Occipital lobe (tissue), 2 donors: Measurements from ENCODE around the gene SLC41A1. TPM values are rescaled to one million over a fixed set of nuclear protein-coding genes. Genes with fewer than 3 reads are reported as not detected.

Experiments used
- DNase-seq: peaks from one replicate; lab custom pipeline; 2025; lab: John Stamatoyannopoulos, UW
- total RNA-seq: library from RNA; depleted of rRNA; stranded (reverse); fragments of >200 nt; gene quantifications from one replicate; pipeline ENCODE4 v1.2.3, GENCODE V29; 2014

The SLC41A1 gene
- total RNA-seq, 1 donor from 2014 or later, result 11.2 TPM

DNA sequence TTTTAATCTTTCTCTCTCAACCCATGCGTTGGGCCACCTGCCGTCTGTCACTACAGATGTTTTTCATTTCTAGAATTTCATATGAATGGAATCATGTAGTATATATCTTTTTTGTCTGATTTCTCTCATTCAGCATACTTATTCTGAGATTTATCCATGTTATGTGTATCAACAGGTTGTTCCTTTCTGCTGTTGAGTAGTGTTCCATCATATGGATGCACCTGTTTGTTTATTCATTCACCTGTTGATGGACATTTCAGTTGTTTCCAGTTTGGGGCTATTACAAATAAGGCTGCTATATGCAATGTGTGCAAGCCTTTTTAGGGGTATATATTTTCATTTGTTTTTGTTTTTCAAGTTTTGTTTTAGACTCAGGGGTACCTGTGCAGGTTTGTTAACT is 9.4 kb upstream of the SLC41A1 start:
- DNase-seq, result no peak

DNA sequence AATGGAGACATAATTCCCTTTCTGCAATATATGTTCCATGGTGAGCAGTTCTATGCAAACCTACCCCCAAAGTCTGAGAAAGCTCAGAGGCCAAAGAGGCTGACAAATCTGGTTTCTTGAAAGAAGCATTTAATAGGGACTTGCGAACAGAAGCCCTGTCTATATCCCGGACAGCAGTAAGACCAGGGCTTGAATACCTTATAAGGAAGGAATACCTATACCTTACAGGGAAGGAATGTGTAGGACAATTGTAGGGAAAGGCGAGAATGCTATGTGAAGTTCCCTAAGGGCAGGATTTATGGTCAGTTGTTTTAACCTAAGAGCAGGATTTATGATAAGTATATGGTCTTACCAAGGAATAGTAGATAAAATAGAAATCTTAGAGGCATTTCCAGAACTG is 5.0 kb upstream of the SLC41A1 start:
- DNase-seq, result no peak

DNA sequence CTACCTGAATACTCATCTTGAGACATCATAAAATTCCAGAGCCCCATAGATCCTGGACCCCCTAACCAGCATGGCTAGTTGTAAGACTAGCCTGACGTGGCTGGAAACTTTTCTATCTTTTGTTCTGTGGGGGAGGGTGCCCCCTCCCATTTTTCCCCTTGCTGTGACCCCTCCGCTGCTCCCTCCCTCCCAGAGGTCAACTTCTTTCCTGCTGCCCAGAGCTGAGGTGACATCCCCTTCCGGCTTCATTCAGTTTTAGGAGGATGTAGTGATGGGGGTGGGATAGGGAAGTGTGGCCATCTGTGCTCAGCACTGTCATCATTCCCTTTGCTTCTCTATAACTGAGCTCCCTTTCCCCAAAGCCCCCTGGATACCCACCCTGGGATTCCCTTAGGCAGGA is 4.4 kb upstream of the SLC41A1 start:
- no peak for DNase-seq

DNA sequence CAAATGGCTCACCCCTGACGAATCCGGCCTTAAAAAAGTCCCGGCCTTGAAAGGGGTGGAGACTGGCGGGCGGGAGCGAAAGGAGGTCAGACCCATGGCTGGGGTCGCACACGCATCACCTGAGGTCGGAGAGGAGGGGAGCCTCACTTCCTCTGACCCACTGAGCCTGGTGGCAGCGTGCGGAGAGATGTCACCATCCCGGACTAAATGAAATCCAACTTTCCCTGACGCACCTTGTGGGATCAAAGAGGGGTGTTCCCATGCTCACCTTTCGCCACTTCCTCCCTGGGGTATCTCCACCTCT is 709 bp upstream of the SLC41A1 start:
- no peak for DNase-seq

DNA sequence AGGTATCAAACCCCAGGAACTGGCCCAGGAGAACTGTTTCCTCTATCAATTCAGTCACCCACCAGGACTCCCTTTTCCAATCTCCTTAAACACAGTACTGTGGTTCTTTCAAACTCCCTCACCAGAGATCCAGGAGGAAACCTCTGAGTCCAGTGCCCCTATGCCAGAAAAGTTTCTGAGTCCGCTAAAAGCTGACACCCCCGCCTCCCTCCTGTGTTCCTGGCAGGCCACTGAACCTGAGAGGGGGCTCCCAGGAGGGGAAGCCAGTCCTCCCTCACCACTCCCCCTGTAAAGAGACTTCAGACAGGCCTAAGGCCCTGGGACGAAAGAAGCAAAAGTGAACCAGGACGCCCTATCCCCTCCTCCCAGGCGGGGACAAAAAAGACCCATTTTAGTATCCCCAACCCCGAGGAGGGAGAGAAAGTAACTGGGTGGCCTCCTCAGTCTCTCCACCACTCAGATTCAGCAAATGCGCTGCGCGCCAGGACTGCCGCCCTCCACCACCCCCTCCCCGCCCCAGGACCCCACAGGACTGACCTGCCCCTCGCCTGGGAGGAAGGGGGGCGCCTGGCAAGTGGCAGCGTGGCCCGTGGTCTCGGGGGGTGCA is 624 bp downstream of the SLC41A1 start:
- DNase-seq, result no peak

DNA sequence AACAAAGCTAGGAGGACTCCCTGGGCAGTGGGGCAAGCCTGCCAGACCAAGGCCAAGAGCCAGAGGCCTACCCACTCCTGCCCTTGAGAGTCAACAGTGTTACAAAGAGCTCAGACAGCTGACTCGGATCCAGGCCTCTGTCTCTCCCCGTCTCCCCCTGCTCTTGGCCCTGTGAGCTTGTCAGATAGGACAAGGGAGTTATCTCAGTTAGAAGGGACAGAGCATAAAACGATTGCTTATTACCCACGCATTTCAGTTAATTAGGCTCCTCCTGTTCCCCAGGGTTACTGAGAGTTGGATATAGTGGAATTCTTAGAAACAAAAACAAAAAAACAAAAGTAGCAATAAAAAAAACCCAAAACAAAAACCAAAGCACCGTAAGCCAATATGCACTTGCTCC is 1.3 kb downstream of the SLC41A1 start:
- DNase-seq, result peak; percentile 42

DNA sequence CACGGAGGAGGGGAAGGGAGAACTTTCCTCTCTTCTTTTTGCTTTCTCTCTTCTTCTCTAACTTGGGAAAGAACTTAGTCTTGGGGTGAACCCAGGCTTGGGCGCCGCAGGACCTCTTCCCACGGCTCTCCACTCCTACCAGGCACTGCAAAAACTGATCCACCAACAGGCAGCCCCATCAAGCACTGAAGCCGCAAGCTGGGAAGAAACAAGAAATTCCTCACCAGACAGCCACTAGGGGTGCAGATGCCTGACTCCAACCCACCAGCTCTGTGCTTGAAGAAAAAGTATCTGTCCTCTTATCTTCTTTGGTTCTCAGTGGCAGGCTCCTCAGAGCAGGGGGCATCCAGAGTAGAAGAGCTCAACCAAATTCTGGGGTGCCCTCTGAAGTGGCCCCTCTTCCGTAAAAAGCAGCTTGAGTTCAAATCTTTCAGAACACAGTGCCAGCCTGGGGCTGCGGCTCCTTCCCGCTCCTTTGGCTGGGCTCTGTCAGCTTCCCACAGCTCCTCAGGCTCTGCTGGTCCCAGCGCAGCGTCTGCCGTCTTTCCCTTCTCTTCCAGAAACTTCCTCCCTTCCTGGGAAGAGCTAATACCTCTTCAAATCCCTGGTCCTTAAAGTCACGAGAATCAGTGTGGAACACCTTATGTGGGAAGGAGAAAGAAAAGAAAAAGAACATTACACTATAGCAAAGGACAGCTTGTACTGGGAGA is 2.4 kb downstream of the SLC41A1 start:
- DNase-seq, result no peak

DNA sequence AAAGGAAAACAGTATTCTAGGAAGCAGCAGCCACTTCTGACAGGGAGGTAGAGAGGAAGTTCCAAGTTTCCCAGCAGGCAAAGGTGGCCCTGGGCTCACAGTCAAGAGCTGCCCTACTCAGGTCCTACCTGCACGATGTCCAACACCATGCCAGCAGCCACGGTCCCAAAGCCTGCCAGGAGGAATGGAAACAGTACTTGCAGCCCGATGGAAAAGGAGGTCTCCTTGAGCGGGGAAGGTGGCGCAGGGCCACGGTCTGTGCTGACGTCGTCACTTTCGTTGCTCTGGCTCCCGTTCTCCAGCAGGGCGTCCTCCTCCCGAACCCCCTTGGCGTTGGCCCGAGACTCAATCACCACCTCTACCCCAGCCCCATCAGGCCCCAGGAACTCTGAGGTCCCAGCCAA is 3.1 kb downstream of the SLC41A1 start:
- DNase-seq, result no peak

DNA sequence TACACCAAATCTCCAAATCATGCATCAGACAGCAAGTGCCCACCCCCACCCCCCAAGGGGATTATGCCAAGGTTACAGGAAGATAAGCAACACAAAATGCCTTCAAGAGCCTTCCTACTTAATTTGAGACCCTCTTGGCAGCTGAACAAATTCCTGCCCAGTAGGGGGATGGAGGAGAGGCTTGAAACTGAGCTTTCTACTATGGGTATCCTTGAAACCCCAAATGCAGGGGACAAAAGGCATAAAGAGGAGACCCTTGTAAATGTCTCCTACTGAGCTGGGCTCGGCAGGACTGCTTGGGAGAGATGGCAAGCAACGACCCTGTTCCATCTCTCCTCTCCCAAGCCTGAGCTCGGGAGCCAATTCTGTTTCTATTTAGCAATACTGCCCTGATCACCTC is 3.5 kb downstream of the SLC41A1 start:
- no peak for DNase-seq

DNA sequence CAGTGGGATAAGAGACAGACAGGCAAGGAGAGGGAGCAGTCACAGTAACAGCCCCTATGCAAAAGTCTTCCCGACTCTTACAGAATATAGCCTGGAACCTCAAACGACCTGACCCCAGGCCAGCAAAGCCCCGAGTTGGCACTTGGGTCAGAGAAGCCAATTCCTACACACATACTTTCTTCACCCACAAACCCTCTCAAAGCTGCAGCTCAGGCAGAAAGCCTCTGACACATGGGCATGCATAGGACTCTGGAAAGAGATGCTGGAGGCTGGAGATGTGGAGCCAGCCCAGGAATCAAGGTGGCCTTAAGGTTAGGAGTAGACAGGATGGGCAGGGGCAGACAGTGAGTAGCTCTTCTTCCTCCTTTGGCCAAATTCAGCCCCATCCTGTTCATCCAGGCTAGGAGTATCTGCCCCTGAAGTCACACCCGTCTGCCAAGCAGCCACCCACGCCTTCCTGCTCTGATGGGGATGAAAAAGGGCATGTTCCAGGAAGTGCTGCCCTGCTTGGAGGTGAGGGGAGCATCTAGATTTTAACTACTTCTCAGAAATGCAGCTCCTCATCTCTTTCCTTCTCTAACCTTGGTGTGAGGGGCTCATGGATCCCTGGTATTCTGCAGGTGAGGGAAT is 7.8 kb downstream of the SLC41A1 start:
- DNase-seq, result no peak

DNA sequence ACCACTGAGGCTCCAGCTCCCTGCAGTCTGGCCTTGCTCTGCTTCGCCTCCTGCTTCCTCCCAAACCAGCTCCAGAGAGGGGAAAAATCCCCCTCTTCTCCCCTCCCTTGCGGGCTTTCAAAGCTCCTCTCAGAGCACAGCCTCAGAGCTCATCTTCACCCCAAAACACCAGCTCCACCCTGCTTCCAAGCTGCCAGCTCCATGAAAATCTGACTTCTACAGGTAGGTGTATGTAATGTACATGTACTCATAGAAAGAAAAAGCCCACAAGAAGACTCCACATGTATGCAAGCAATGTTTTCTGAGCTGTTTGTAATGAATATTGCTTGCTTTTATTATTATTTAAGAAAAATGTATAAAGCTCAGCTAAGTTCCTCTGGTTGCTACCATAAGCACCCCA is 8.4 kb downstream of the SLC41A1 start:
- DNase-seq, result no peak

DNA sequence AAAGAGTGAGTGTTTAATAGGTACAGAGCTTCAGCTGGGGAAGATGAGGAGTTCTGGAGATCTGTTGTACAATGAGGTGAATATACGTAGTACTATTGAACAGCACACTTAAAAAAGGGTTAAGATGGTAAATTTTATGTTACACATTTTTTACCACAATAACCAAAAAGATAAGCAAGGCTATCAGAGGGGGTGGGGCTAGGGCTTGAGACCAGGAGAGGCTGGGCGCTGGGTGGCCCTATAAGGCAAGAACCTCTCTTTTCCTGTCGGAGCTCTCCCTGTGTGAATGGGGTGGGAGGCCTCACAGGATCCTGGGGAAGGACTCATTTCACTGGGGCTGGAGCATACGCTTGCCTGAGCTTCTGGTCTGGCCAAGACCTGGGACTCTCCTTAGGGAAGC is 9.0 kb downstream of the SLC41A1 start:
- DNase-seq, result no peak

DNA sequence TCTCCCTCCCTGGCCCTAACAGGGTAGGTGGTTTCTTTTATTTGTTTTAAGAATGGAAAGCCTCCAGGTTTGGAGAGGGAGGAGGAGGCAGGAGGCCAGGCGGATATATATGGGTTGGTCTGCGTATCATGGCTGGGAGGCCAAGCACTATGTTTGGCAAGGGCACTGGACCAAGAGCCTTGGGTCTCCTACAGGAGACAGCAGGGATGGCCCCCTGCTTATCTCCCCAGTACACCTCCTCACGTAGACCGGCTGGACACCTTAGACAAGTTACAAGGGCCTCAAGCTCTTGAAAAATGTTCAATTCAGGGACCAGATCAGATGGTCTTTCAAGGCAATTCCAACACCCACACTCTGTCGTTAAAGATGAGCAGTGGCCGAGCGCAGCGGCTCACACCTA is 10.9 kb downstream of the SLC41A1 start:
- no peak for DNase-seq

DNA sequence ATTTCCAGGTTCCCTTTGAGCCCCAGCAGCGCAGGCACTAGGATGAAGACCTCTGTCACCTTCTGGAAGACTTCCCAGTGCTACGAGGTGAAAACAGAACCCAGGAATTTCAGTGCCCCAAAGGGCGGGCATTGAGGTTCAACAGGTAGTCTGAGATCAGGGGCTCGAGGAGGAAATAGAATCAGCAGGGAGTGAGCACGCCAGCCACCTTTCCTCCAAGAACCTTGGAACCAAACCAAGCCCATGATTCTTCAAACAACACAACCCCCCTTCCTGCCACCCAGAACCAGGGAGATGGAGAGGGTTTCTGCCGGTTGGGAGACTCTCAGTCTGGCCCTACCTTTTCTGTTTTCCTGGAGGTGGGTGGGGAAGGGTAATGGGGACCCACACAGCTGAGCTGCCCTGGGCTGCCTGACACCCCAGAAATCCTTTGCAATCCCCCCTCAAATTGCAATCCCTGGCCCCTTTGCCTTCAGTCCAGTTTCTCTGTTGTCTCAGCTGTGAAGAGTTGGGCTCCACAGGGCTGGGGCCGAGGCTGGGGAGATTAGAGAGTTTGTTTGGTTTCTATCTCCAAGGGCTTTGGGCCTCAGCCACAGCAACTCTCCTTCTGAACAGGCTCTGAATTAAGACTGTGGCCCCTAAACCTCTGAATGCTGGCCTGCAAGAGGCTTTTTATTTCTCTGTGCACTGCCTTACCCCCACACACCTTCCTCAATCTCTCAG is 11.9 kb downstream of the SLC41A1 start:
- DNase-seq, result no peak

DNA sequence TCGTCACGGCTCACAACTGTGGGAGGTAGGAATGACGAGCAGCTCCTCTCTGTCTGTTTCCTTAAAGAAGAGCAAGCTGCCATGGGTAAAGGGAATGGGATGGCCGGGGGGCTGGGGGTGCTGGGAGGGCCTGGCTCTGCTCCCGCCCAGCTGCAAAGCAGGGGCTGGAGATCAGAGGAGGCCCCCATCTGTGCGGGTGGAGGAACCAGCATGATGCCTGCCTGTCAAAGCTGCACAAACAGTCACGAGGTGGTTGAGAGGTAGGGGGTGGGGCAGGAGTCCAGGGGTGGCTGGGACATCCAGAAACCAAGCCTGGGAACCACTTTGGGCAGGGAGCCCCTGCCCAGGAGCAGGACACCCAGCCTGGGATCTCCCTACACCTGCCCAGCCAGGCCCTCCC is 12.6 kb downstream of the SLC41A1 start:
- DNase-seq, result no peak

DNA sequence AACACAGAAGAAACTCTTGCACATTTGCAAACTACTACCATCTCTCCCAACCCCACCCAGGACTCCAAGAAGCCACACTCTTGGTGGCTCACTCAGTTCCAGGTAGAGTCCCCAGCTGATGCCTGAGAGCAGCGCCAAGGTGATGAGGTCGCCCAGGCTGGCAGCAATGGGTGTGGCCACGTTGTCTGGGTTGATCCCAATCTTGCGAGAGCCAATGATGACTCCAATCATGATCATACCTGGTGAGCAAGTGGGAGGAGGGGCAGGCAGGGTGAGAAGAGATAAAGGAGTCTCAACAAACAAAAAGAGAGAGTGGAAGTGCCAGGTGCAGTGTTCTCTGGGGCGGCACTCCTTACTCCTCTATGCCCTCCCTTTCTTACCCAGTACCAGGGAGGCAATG is 14.4 kb downstream of the SLC41A1 start:
- no peak for DNase-seq

DNA sequence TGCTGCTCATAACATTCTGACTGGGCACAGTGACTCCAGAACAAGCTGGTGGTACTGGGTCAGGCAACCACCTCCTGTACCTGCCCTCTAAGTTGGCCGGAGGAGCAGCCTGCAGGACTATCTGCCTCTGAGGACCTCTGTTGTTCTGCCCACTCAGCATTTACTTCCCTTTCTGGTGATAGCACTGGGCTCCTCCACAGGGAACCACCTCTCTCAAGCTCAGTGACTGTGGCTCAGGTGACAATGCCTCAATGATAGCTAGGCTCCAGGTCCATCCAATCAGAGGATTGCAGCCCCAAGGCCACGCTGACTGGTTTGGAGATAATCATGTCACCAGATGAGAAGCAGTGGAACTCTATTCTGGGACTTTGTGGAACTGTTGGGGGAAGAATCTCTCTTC is 15.8 kb downstream of the SLC41A1 start:
- DNase-seq, result no peak

DNA sequence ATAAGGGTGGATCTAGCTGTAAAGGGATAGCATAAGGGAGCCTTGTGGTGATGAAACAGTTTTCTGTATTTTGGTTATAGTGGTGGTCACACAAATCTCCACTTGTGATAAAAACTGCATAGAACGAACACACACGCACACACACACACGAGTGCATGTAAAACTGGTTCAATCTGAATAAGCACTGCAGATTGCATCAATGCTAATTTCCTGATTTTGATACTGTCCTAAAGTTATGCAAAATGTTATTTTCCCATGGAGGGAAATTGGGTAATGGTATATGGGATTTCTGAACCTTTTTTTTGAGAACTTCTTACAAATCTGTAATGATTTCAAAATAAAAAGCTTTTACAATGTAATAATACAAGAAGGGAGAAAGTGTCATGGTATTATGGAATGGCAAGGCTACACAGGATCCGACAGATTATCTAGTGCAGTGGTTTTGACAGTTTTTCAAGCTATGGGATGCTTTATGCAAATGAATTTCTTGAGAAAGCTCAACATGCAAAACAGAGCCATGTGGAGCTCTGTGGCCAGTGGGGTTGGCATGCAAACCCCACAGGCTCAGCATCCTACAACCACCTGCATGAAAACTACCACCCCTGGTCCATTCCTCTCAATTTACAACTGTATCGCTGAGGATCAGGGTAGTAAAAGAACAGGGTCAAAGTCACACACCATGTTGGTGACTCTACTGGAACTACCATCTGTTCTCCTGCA is 18.8 kb downstream of the SLC41A1 start:
- no peak for DNase-seq

DNA sequence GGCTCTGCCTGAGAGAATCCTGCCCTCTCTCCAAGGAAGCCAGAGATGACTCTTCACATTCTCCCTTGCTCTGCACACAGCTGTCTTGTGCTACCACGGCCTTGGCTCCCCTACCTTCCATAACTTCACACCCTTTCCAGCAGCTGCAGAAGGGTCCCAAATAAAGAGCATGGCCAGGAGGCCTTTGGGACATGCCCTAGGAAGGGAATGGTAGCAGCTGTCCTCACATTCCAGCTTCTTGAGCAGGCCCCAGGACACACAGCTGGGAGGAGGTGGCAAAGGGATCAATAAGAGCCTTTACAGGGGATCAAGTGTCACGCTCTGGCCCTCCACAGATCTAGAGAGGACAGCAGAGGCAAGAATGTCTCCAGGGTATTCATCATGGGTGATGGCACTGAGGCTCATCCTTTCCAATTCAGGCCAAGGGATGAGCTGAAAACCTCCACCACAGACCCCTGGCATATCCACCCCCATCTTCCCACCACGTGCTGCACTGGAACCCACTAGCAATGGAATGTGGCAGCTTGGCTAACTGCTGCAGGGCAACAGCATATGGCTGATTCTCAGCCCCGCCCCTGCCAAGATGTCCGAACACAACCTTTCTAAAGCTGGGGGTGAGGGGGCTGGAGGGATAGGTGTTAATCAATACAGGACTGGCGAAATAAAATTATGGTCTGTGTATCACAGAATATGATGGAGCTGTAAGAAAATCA is 19.9 kb downstream of the SLC41A1 start:
- DNase-seq, result no peak

DNA sequence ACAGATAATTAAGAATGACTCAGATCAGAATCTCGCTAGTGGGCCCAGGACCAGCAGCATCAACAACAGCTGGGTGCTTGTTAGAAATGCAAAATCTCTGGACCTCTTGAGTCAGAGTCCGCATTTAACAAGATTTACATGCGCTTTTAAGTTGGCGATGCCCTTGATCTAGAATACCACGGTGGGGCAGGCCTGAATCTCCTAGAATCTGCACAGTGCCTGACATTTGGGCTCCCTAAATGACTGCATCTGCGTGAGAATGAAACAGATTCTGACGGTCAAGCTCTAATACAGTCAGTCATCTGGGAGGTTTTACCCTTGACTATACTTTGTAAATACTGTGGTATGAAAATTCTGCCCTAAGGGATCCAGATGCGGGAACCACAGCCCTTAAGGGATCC is 20.5 kb downstream of the SLC41A1 start:
- DNase-seq, result no peak

DNA sequence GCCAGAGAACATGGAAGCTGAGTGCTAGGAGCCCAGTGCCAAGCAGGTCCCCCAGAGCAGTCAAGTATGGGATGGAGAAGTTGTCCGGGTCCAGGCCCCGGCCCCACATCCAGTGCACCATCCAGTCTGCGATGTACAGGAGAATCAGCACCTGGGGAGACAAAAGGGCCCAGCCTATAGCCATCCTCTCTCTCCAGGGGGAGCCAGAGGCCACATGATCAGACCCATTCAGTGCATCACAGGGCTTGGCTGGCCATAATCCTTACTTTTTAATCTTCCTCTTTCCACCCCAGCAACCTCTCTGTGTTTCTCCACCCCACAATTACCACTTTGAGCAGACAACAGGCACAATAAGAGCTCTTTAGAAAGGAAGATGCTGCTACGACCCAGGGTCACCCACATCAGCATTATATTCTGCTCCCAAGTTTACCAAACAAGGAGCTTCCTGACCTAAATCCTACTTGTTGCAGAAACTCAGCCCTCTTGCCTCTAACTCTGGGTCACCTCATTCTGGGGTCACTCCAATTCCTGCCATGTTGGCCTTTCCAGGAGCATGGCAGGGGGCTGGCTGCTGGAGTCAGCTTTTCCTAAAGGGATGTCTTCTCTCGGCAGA is 21.3 kb downstream of the SLC41A1 start:
- no peak for DNase-seq
